Measurements from ENCODE around the gene GNL1.
"Not testable (repeated sequence)": the region's sequence is repeated elsewhere in the genome, so short reads cannot be mapped to it uniquely, and the experiment has no call there.

- TF ChIP-seq CTCF, POLR2A (IDR thresholded peaks at IDR 0.05): not testable (repeated sequence)
These were observed 59.1 kb downstream of the GNL1 start for GRCh38 chr6:30497261-30497599.

All from uterus (tissue), 2 donors.